GM20431 (cell line): Measurements from ENCODE around the gene GALNT1.

Source experiments
- in situ Hi-C: fragments of 300-500 bp; cut with MseI, MboI; formaldehyde crosslinking; loops from one replicate; pipeline ENCODE4 v1.15.0; 2020; ENCODE audit warnings: low sequenced_read_pairs; ENCODE audit not compliant: unreplicated experiment

The GALNT1 gene

DNA sequence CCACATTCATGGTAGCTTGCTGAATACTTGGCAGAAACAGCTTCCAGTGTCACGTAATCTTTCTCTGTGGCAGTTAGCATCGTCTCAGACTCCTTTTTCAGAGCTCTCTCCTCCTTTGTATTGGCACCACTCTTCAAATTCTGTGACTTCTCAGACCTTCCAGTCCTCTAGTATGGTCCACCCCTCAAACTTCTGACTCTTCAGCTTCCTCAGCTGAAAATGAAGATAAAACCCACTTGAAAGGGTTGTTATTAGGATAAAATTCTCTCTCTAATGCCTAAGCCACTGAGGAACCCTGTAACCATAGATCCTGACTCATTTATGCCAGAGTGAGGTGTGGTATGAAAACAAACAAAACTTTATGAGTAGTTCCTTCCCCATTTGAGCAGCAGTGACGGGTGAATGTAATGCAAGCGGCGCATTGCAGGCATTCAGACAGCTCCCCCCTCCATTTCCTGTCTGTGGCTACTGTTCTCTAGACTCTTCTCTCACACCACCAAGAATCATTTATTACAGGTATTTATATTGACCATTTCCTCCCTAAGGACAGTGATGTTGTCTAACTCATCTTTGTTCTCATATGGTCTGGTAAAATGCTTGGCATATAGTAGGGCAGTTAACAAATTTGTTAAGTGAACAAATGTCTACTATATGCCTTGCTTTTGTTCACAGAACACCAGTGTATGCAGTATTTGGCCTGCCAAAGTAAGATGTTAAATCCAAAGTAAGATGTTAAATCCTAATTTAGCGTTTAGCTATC, 35.3 kb downstream of the GALNT1 start:
- in situ Hi-C loops: no loop called here

- in situ Hi-C loops: no loop called here
Measured at GRCh38 chr18:35617865-35618264, 36.3 kb downstream of the GALNT1 start.

- in situ Hi-C loops: no loop called here
Measured at GRCh38 chr18:35618289-35618688, 36.7 kb downstream of the GALNT1 start.

GRCh38 chr18:35618696-35619095, 37.2 kb downstream of the GALNT1 start:
- in situ Hi-C loops: no loop called here

- in situ Hi-C loops: no loop called here
Measured at GRCh38 chr18:35619464-35619863, 37.9 kb downstream of the GALNT1 start.

DNA sequence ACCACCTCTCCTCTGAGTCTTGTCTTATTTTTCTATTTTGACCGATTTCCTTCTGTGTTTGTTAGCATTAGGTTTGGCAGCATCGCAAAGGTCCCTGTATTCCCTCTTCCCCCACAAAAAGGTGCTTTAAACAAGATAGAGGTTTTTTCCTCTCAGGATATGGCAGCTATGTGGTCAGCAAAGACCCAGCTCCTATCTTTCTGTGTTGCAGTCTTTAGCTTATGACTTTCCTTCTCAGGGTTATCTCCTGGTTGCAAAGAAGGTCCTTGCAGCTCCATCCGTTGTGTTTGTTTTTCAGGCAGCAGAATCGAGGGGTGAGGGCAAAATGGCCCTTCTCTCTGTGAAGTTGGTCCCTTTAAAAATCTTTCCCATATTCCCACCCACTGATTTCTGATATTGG, 38.4 kb downstream of the GALNT1 start:
- in situ Hi-C loops: no loop called here

GRCh38 chr18:35620765-35621164, 39.2 kb downstream of the GALNT1 start:
- in situ Hi-C loops: no loop called here

DNA sequence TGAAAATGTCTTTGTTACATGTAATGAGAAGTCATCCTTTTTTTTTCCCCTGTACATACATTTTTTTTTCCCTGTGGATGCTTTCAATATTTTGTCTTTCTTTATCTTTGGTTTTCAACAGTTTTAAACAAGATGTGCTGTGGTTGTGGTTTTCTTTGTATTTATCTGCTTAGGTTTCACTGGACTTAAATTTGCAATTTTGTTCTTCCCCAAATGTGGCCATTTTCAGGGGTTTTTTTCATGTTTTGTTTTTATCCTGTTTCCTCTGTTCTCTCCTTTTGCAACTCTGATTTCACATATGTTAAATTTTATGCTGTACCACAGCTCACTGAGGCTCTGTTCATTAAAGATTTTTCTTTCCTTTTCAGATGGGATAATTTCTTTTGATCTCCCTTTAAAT, 41.7 kb downstream of the GALNT1 start:
- in situ Hi-C loops: no loop called here

DNA sequence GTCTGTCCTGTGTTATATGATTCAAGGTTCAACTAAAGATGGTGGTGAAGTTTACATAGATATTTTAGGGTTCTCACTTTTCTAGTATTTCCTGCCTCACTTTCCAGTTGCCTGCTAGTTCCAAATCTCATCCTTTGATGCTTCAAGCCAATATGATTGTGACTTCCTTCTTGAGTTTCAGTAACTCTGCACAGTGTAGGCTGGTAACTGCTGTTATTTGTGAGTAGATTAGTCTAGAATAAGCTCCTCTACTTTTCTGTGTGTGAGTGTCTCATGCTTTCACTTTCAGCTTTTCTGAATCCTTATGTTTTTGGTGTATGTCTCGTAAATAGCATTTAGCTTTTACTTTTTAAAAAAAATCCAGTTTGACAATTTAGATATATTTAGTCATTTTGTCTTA, 42.6 kb downstream of the GALNT1 start:
- in situ Hi-C loops: no loop called here

GRCh38 chr18:35625232-35625631, 43.7 kb downstream of the GALNT1 start:
- in situ Hi-C loops: no loop called here

- in situ Hi-C loops: no loop called here
Measured at GRCh38 chr18:35633761-35634160, 52.2 kb downstream of the GALNT1 start.

- in situ Hi-C loops: no loop called here
Measured at GRCh38 chr18:35634323-35634722, 52.8 kb downstream of the GALNT1 start.

DNA sequence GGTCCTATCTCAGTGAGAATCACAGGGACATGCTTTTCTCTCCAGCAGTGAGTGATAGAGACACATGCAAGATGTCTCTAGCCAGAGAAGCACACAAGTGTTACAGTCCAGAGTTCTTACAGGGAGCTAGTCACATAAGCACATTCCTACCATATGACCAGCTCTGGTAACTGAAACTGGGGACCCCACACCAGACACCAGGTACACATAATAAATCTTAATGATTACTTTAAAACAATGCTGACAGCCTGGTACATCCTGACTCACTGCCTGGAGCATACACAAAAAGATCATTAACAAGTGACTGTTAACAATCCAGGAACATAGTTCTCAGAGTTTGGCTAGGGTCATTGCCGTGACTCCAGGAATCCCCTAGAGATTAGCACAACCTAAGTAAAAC, 53.6 kb downstream of the GALNT1 start:
- in situ Hi-C loops: no loop called here

- in situ Hi-C loops: no loop called here
Measured at GRCh38 chr18:35637227-35637626, 55.7 kb downstream of the GALNT1 start.

DNA sequence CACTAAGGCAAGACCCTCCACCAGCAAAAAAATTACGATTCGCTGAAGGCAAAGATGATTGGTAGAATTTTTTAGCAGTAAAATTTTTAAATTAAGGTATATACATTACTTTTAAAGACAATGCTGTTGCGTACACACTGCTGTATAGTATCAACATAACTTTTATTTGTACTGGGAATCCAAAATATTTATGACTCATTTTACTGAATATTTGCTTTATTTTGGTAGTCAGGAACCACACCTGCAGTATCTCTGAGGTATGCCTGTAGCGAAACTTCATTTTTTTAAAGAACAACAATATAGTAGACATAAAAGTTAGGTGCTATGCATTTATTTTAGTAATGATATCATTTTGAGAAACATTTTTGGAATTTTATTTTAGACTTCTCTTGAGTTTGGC, 57.8 kb downstream of the GALNT1 start:
- in situ Hi-C loops: no loop called here

DNA sequence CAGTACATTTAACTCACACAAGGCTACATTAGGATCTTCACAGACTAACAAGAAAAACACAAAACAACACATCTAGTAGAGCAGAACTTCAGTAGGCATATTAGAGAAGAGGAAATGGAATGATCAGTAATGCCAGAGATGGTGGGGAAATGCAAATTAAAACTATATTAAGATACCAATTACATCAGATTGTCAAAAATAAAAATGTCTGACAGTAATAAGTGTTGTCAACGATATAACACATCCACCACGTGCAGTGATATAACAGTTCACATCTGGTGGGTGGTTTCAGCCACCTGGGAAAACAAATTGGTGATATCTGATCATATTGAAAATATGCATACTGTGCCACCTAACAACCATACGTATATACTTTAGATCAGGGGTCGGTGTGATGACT, 59.9 kb downstream of the GALNT1 start:
- in situ Hi-C loops: no loop called here

DNA sequence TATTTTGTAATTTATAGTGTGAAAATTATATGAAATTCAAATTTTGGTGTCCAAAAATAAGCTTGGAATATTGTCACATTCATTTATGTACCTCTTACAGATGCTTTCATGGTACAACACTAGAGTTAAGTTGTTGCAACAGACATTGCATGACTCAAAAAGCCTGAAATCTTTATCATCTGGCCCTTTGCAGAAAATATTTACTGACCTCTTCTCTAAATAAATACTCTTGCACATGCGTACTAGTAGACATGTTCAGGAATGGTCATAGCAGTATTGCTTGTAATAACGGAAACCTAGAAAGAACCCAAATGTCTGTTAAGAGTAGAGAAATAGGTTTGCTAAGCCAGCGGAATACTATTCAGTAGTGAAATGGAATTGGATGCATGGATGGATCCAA, 60.4 kb downstream of the GALNT1 start:
- in situ Hi-C loops: no loop called here

DNA sequence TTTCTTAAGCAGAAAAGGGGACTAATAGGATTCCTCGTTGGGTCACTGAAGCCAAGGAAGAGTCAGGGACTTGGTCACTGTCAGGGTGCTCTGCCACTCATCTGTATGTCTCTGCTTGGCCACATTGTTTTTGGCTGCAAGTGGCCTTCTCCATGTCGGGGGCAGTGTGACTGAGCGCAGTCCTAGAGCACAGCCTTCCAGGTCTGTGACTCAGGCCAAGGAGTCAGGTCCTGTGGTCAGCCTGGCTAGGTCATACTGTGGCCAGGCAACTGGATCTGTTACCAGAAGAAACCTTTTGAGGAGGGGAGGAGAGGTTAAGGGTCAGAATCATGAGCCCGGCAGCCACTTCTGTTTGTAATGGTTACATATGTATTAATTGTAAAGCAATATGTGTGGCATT, 61.3 kb downstream of the GALNT1 start:
- in situ Hi-C loops: no loop called here

GRCh38 chr18:35646449-35646848, 64.9 kb downstream of the GALNT1 start:
- in situ Hi-C loops: no loop called here

- in situ Hi-C loops: no loop called here
Measured at GRCh38 chr18:35653392-35654135, 72.0 kb downstream of the GALNT1 start.

DNA sequence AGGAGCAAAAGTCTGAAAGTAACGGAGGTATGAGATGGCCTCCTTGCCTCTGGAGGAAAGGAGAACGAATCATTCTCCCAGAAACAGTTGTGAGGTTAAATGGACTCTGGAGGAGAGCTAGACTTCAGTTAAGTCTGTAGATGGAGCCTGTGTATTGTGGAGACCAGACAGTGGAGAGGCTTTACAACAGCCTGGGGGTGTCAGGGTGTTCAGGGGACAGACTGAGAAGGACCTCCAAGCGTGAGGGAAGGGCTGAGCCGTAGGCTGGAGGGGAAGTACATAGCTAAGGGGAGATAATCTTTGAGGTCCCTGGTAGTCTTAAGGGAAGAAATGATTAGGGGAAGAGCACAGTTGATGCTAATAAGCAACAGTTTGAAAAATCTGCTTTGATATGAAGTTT, 76.6 kb downstream of the GALNT1 start:
- in situ Hi-C loops: no loop called here
